Hindlimb muscle (tissue), 1 donor: ENCODE results near the gene KIFC3. TPM values are rescaled to one million over a fixed set of nuclear protein-coding genes. Genes with fewer than 3 reads are reported as not detected.
"Not testable (repeated sequence)": the region's sequence is repeated elsewhere in the genome, so short reads cannot be mapped to it uniquely, and the experiment has no call there.

Experiments
- DNase-seq: peaks from one replicate; pipeline ENCODE4 v3.0.0-alpha.2; 2013
- polyA plus RNA-seq: library from polyadenylated mRNA; unstranded; fragments of 120-200 nt; gene quantifications from one replicate; pipeline ENCODE4 v1.2.1, GENCODE V29; 2013; ENCODE audit not compliant: insufficient read length

KIFC3 gene
- polyA plus RNA-seq, 1 donor, result 26.8 TPM

GRCh38 chr16:57735755-57736418 lies 66.4 kb downstream of the KIFC3 start, which contains the start of gene KATNB1:
Gene KATNB1, plus strand, starts transcription at chr16:57735770. Its CDS starts 1,474 bp downstream, at chr16:57737244.
- DNase-seq, result peak; percentile 28

- DNase-seq, result peak; percentile 99
These were observed 67.2 kb downstream of the KIFC3 start for GRCh38 chr16:57734925-57735754.

GRCh38 chr16:57734308-57734924 lies 67.9 kb downstream of the KIFC3 start:
- no peak for DNase-seq

GRCh38 chr16:57732714-57733113 lies 69.6 kb downstream of the KIFC3 start:
- no peak for DNase-seq

GRCh38 chr16:57732037-57732436 lies 70.3 kb downstream of the KIFC3 start:
- no peak for DNase-seq

- no peak for DNase-seq
These were observed 71.2 kb downstream of the KIFC3 start for GRCh38 chr16:57730771-57731730.

GRCh38 chr16:57729852-57730251 lies 72.4 kb downstream of the KIFC3 start:
- not testable (repeated sequence) for DNase-seq

- no peak for DNase-seq
These were observed 73.2 kb downstream of the KIFC3 start for GRCh38 chr16:57729182-57729484.

GRCh38 chr16:57728336-57729181 lies 73.7 kb downstream of the KIFC3 start:
- DNase-seq, result no peak

GRCh38 chr16:57727610-57728009 lies 74.7 kb downstream of the KIFC3 start:
- no peak for DNase-seq

- no peak for DNase-seq
These were observed 75.8 kb downstream of the KIFC3 start for GRCh38 chr16:57726433-57726947.

- DNase-seq, result no peak
These were observed 76.3 kb downstream of the KIFC3 start for GRCh38 chr16:57725976-57726375.

GRCh38 chr16:57725554-57725953 lies 76.7 kb downstream of the KIFC3 start:
- DNase-seq, result no peak

GRCh38 chr16:57725151-57725550 lies 77.1 kb downstream of the KIFC3 start:
- no peak for DNase-seq

GRCh38 chr16:57724531-57724930 lies 77.8 kb downstream of the KIFC3 start:
- DNase-seq, result no peak

GRCh38 chr16:57723170-57723569 lies 79.1 kb downstream of the KIFC3 start:
- DNase-seq, result no peak

- DNase-seq, result no peak
These were observed 79.6 kb downstream of the KIFC3 start for GRCh38 chr16:57722651-57723050.

GRCh38 chr16:57722210-57722499 lies 80.1 kb downstream of the KIFC3 start:
- no peak for DNase-seq

GRCh38 chr16:57721356-57722209 lies 80.7 kb downstream of the KIFC3 start:
- DNase-seq, result no peak

GRCh38 chr16:57720142-57720575 lies 82.1 kb downstream of the KIFC3 start:
- no peak for DNase-seq
